ENCODE measurements around the gene SLC25A21. TPM values are rescaled to one million over a fixed set of nuclear protein-coding genes. Genes with fewer than 3 reads are reported as not detected.

Gene SLC25A21
- total and polyA plus RNA-seq, 2 of the 13 experiments (the other 11 are each of a cell fraction or from before 2014, with no cell fraction given): 1.9 to 2.9 TPM

- TF ChIP-seq ATF2 (CRISPR knock-in tag; IDR thresholded peaks at IDR 0.05) (0 out of 2 replicates have a peak, but pooled peaks have one; percentile 32), ZHX2 (IDR thresholded peaks at IDR 0.05; ENCODE audit: low read depth) (no peak), ZHX2 (CRISPR knock-in tag; IDR thresholded peaks at IDR 0.05; ENCODE audit: borderline replicate concordance) (no peak), PHF21A (CRISPR knock-in tag; IDR thresholded peaks at IDR 0.05) (0 out of 2 replicates have a peak, but pooled peaks have one; percentile 24), GATAD2A (CRISPR knock-in tag; IDR thresholded peaks at IDR 0.05) (0 out of 2 replicates have a peak, but pooled peaks have one; percentile 17), ONECUT2 (CRISPR knock-in tag; IDR thresholded peaks at IDR 0.05) (no peak), SOX6 (IDR thresholded peaks at IDR 0.05) (no peak), SOX6 (CRISPR knock-in tag; IDR thresholded peaks at IDR 0.05) (peak; percentile 39), KLF16 (CRISPR knock-in tag; IDR thresholded peaks at IDR 0.05) (peak in 1 of 2 experiments; percentile 52; a peak in 1 of 4 replicates), ZNF512 (CRISPR knock-in tag; IDR thresholded peaks at IDR 0.05) (no peak), ZNF703 (CRISPR knock-in tag; IDR thresholded peaks at IDR 0.05; ENCODE audit: borderline replicate concordance) (no peak), ZNF180 (CRISPR knock-in tag; IDR thresholded peaks at IDR 0.05; ENCODE audit: borderline replicate concordance, low read depth) (no peak), ZNF496 (CRISPR knock-in tag; IDR thresholded peaks at IDR 0.05; ENCODE audit: insufficient replicate concordance) (no peak), ZNF550 (CRISPR knock-in tag; IDR thresholded peaks at IDR 0.05; ENCODE audit: borderline replicate concordance) (no peak), ARID2 (CRISPR knock-in tag; IDR thresholded peaks at IDR 0.05; ENCODE audit: borderline replicate concordance) (peak; percentile 88), FOSL1 (CRISPR knock-in tag; IDR thresholded peaks at IDR 0.05; ENCODE audit: borderline replicate concordance) (0 out of 2 replicates have a peak, but pooled peaks have one; percentile 40), ZNF879 (CRISPR knock-in tag; IDR thresholded peaks at IDR 0.05) (no peak), HNRNPL (IDR thresholded peaks at IDR 0.05; ENCODE audit: low read depth, low read length) (no peak), TSC22D2 (CRISPR knock-in tag; IDR thresholded peaks at IDR 0.05; ENCODE audit: borderline replicate concordance) (0 out of 2 replicates have a peak, but pooled peaks have one; percentile 21), ZKSCAN8 (CRISPR knock-in tag; IDR thresholded peaks at IDR 0.05; ENCODE audit: borderline replicate concordance) (0 out of 2 replicates have a peak, but pooled peaks have one; percentile 61)
These were observed 524.3 kb downstream of the SLC25A21 start (continued) for GRCh38 chr14:36647824-36648753.
